Left ventricle myocardium inferior (tissue), 1 donor: ENCODE results near the gene POTEF. TPM values are rescaled to one million over a fixed set of nuclear protein-coding genes. Genes with fewer than 3 reads are reported as not detected.
A peak's percentile ranks its signal among the peaks of the same experiment; 100 is the strongest.
"Not testable (repeated sequence)": the region's sequence is repeated elsewhere in the genome, so short reads cannot be mapped to it uniquely, and the experiment has no call there.

Experiments
- DNase-seq: peaks from one replicate; pipeline ENCODE4 v3.0.0-alpha.2; 2020
- H3K27ac ChIP-seq: fragments of 200-600 bp; replicated peaks from 2 replicates; pipeline ENCODE4 v1.8.0; 2021
- H3K27me3 ChIP-seq: fragments of 200-600 bp; 2 replicates; pipeline ENCODE4 v1.8.0; 2021; ENCODE audit warnings: low read depth
- H3K36me3 ChIP-seq: fragments of 200-600 bp; 2 replicates; pipeline ENCODE4 v1.8.0; 2021
- H3K4me1 ChIP-seq: fragments of 200-600 bp; 2 replicates; pipeline ENCODE4 v1.8.0; 2021
- H3K4me3 ChIP-seq: fragments of 200-600 bp; 2 replicates; pipeline ENCODE4 v1.8.0; 2021; ENCODE audit warnings: mild to moderate bottlenecking, moderate library complexity
- H3K9me3 ChIP-seq: fragments of 200-600 bp; replicated peaks from 2 replicates; pipeline ENCODE4 v1.8.0; 2021
- CTCF ChIP-seq: fragments of 200-600 bp; IDR thresholded peaks from 2 replicates; pipeline ENCODE4 v1.8.0; 2021; ENCODE audit warnings: antibody characterized with exemption, mild to moderate bottlenecking, borderline replicate concordance
- intact Hi-C: fragments of 100-400 bp; cut with micrococcal nuclease; formaldehyde crosslinking; loops from one replicate; pipeline ENCODE4 v1.11.0; 2022
- total RNA-seq: library from RNA; stranded (reverse); fragmentation: NEBNext Ultra II Directional; extraction: Animal tissue kit (Norgen Biotek cat#: 25700); gene quantifications from one replicate; pipeline ENCODE4 v1.2.1, GENCODE V29; 2021
- donor health status: DM: no; HTN: yes; CAD: no; lungs with severe emphysema.

Gene POTEF
- total RNA-seq, 1 donor from 2014 or later: not detected

- Histone ChIP-seq H3K4me1 (peaks cover 10% of the 10 kb centered on the region), H3K4me3 (no peak overlapping the region), H3K9me3 (no peaks in the 10 kb centered on the region), H3K36me3 (peaks cover 46% of the 10 kb centered on the region), H3K27ac (peak overlapping the region; percentile 75), H3K27me3 (no peaks in the 10 kb centered on the region)
- TF ChIP-seq CTCF: no peak
- intact Hi-C loops: no loop called here
- DNase-seq: no peak
Measured at GRCh38 chr2:130160131-130160530, 31.1 kb upstream of the POTEF start.

- H3K4me1 ChIP-seq, H3K27me3 ChIP-seq, intact Hi-C loops, H3K4me3 ChIP-seq, DNase-seq, H3K9me3 ChIP-seq, H3K27ac ChIP-seq: not testable (repeated sequence)
- peaks cover 46% of the 10 kb centered on the region for H3K36me3 ChIP-seq
Measured at GRCh38 chr2:130159376-130159775, 30.4 kb upstream of the POTEF start.

GRCh38 chr2:130158631-130159030 is 29.6 kb upstream of the POTEF start:
- Histone ChIP-seq H3K9me3 (no peaks in the 10 kb centered on the region), H3K4me1 (peaks cover 10% of the 10 kb centered on the region), H3K36me3 (peaks cover 44% of the 10 kb centered on the region), H3K4me3 (no peak overlapping the region), H3K27ac (no peak overlapping the region), H3K27me3 (no peaks in the 10 kb centered on the region)
- no peak for DNase-seq
- no peak for TF ChIP-seq CTCF
- intact Hi-C loops: no loop called here

- intact Hi-C loops, DNase-seq, H3K9me3 ChIP-seq, H3K27ac ChIP-seq, H3K4me1 ChIP-seq, H3K4me3 ChIP-seq, H3K27me3 ChIP-seq: not testable (repeated sequence)
- peaks cover 43% of the 10 kb centered on the region for H3K36me3 ChIP-seq
Measured at GRCh38 chr2:130157825-130158514, 28.9 kb upstream of the POTEF start.

- not testable (repeated sequence) for DNase-seq
Measured at GRCh38 chr2:130157354-130157753, 28.3 kb upstream of the POTEF start.

GRCh38 chr2:130156624-130157004 is 27.6 kb upstream of the POTEF start:
- TF ChIP-seq CTCF: no peak
- Histone ChIP-seq H3K4me1 (peaks cover 10% of the 10 kb centered on the region), H3K27me3 (no peaks in the 10 kb centered on the region), H3K27ac (no peak overlapping the region), H3K36me3 (peaks cover 45% of the 10 kb centered on the region), H3K9me3 (no peaks in the 10 kb centered on the region), H3K4me3 (no peak overlapping the region)
- peak; percentile 5 for DNase-seq
- intact Hi-C loops: no loop called here

More at GRCh38 chr2:130157354-130157753, 28.3 kb upstream of the POTEF start:
- H3K4me1 ChIP-seq, intact Hi-C loops, H3K27me3 ChIP-seq, H3K9me3 ChIP-seq, H3K27ac ChIP-seq, H3K4me3 ChIP-seq: not testable (repeated sequence)
- H3K36me3 ChIP-seq: peaks cover 43% of the 10 kb centered on the region

GRCh38 chr2:130155956-130156623 is 27.1 kb upstream of the POTEF start:
- H3K27me3 ChIP-seq, H3K4me1 ChIP-seq, H3K27ac ChIP-seq, intact Hi-C loops, H3K9me3 ChIP-seq, H3K4me3 ChIP-seq: not testable (repeated sequence)
- peaks cover 45% of the 10 kb centered on the region for H3K36me3 ChIP-seq
- peak; percentile 73 for DNase-seq
- TF ChIP-seq CTCF: peak; percentile 74
